Mammary epithelial cell (primary cell): Measurements from ENCODE around the gene EXOSC5.

Experiments used
- CTCF ChIP-seq, 2 donors: IDR thresholded peaks in 1 of 2; conservative IDR thresholded peaks in 1 of 2; 2 replicates each; pipeline ENCODE4 v1.5.1; 2011 to 2012; ENCODE audit warnings: inconsistent platforms in 2 of 2, low read length in 2 of 2, mild to moderate bottlenecking in 2 of 2, control low read depth in 1 of 2, low read depth in 1 of 2; ENCODE audit not compliant: insufficient read depth in 1 of 2; ENCODE audit errors: extremely low read depth in 1 of 2
- EZH2 ChIP-seq: IDR thresholded peaks from 2 replicates; pipeline ENCODE4 v1.6.1; 2012; ENCODE audit warnings: low read length, inconsistent platforms, borderline replicate concordance

GRCh38 chr19:41362143-41362847, 34.9 kb downstream of the EXOSC5 start:
- TF ChIP-seq CTCF (conservative IDR thresholded peaks at IDR 0.05 in 1 of 2, IDR thresholded peaks at IDR 0.05 in 1 of 2; ENCODE audit: extremely low read depth in 1 of 2, insufficient read depth in 1 of 2, low read depth in 1 of 2, low read length in 2 of 2), result no peak
- TF ChIP-seq EZH2, result no peak
